GM18868 (cell line): ENCODE data around the gene KRTAP2-3.
"Not testable (repeated sequence)": the region's sequence is repeated elsewhere in the genome, so short reads cannot be mapped to it uniquely, and the experiment has no call there.

Experiments used
- ATAC-seq: cut with Tn5 transposase; IDR thresholded peaks from one replicate; pipeline ENCODE4 v1.9.1; 2021; ENCODE audit warnings: mild to moderate bottlenecking, moderate library complexity; ENCODE audit not compliant: unreplicated experiment

The KRTAP2-3 gene, protein sequence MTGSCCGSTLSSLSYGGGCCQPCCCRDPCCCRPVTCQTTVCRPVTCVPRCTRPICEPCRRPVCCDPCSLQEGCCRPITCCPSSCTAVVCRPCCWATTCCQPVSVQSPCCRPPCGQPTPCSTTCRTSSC

DNA sequence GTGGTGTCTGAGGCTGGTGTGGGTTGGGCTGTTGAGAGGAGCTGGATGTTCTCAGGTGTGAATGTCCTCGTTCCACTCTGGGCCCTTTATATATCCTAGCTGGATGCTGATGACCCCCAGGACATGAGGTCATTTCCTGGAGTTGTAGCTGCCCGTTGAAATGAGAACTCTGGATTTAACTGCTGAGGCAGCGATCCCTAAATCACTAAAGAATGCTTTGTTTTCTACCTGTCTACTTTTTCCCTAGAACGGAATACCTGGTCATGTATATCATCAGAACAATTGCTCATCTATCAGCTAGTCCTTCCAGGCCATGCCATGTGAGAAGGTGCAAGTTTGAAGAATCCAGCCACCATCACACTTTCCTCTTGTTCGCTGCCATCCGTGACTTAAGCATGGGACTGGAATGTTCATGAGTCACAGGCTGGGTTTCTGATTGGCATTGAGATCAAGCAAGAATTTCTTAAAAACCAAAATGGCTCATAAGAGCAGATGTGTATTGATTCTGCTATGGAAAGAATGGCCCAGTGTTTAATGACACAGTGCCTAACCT, at the start of gene KRTAP2-3:
TSS of gene KRTAP2-3 (minus strand) at position 63 of the 553 bp plus-strand sequence. CDS start 64 bp downstream, outside the sequence.
- no peak for ATAC-seq

DNA sequence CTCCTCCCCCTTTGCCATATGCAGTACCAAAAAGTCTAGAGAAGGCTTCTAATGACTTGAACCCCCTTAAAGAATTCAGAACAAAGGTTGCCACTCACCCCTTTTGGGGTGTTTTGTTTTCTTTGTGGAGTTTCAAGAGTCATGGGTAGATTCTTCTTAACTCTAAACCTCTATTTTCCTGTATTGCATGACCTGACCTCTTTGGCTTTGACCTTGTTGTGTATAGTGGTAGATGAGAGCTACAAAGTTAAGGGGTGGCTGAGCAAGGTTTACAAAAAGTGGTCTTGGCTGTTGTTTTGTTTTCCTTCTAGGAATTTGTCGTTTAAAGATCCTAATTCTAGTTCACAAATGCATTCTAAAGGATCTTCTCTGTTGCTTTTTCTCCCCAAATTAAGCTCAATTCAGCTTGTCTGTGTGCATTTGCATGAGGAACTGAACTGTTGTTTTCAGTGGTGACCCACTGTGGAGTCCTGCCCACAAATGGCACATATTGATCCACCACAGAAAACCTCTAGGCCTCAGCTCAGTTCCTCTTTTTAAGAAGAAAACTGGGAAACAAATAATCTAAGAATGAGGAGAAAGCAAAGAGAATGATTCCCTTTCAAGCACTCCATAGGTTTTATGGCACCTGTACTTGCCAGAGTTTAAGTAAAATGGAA, 48.9 kb upstream of the KRTAP2-3 start:
- ATAC-seq: not testable (repeated sequence)

DNA sequence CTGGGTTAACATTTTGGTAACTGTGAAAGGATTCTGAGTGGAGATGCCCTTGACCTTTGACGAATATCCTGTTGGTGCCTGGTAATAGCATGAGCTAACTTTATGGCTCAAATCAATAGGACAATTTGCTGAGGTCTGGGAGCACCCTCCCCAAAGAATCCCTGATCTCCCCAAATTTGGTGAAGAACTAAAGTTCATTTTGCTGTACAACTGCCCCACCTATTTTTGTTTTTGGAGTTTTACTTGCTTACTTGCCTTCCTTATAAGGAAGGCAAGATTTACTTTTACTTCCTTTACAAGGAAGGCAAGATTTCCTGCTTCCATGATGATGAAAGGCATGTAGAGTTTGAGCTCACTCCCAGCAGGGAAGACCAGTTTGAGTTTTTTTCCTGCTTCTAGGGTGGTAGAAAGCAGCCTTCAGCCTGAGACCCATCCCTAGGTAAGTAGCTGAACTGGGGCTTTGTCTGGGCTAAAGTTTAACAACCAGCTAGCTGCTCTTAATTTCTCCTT, 48.1 kb upstream of the KRTAP2-3 start:
- ATAC-seq: no peak

DNA sequence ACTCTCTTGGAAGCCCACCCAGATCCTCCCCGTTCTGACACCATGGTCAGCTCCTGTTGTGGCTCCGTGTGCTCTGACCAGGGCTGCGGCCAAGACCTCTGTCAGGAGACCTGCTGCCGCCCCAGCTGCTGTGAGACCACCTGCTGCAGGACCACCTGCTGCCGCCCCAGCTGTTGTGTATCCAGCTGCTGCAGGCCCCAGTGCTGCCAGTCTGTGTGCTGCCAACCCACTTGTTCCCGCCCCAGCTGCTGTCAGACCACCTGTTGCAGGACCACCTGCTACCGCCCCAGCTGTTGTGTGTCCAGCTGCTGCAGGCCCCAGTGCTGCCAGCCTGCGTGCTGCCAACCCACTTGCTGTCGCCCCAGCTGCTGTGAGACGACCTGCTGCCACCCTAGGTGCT, 45.4 kb upstream of the KRTAP2-3 start, which contains the start of gene KRTAP4-9:
TSS of gene KRTAP4-9 (plus strand) at position 43 of the 400 bp plus-strand sequence. CDS start at position 43, 0 bp downstream.
- not testable (repeated sequence) for ATAC-seq

DNA sequence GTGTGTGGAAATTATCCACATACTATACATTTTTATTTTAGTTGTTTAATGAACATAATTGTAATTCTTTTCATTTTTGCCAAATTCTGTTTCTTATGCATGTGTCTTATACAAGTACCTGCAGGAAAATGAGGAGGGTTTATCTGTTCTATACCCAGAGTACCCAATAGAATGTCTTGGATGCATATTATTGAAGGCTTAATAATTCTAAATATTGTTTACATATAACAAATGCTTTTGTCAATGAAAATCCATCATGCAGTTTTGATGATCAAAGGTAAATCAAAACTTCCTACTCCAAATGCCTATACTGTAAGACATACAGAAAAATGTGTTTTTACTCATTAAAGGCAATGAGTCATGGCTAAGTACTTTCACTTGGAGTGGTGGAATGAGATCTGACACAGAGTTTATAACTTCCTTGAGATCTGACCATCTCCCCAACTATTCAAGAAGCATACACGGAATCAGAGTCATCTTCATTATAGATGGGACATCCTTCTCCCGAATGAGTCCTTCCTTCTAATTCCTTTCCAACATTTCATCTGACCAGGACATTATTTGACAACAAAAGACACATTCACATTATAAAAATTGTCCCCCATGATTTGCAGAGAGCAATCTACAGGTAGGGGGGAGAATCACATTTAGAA, 44.6 kb upstream of the KRTAP2-3 start:
- not testable (repeated sequence) for ATAC-seq

DNA sequence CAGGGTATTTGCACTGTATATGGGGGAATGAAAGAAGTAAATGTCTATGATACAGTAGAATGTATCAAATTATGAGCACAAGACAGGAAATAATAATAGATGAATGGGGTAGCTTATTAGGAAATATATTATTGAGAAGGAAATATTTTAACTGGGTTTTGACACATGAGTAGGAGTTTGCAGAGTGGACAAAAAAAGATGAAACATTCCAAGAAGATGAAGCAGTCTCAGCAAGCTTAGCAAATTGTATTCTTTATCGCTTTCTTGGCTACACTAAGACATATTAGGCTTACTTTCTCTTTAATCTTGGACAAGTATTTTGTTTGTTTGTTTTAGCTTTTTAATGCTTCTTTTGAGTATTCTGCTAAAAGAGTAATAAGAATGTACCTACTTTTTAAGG, 44.0 kb upstream of the KRTAP2-3 start:
- no peak for ATAC-seq

DNA sequence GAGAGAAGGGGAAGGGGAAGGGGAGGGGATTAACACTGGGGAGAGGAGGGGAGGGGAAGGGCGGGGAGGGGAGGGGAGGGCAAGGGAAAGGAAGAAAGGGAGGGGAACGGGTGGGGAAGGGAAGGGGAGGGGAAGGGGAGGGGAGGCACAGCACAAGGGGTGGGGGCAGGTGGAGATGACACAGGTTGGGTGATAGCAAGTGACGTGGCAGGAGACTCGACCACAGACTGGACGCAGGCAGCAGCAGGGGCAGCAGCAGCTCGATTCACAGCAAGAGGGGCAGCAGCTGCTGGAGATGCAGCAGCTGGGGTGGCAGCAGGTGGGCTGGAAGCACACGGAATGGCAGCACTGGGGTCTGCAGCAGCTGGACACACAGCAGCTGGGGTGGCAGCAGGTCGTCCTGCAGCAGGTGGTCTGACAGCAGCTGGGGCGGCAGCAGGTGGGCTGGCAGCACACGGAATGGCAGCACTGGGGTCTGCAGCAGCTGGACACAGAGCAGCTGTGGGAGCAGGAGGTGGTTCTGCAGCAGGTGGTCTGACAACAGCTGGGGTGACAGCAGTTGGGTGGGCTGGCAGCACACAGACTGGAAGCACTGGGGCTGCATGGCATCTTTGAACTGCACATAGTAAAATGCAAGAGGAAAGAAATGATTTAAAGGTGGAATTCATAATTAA, 41.8 kb upstream of the KRTAP2-3 start, which contains the start of gene KRTAP4-16:
TSS of gene KRTAP4-16 (minus strand) at position 624 of the 674 bp plus-strand sequence. CDS start at position 624, 0 bp downstream.
- ATAC-seq: no peak

DNA sequence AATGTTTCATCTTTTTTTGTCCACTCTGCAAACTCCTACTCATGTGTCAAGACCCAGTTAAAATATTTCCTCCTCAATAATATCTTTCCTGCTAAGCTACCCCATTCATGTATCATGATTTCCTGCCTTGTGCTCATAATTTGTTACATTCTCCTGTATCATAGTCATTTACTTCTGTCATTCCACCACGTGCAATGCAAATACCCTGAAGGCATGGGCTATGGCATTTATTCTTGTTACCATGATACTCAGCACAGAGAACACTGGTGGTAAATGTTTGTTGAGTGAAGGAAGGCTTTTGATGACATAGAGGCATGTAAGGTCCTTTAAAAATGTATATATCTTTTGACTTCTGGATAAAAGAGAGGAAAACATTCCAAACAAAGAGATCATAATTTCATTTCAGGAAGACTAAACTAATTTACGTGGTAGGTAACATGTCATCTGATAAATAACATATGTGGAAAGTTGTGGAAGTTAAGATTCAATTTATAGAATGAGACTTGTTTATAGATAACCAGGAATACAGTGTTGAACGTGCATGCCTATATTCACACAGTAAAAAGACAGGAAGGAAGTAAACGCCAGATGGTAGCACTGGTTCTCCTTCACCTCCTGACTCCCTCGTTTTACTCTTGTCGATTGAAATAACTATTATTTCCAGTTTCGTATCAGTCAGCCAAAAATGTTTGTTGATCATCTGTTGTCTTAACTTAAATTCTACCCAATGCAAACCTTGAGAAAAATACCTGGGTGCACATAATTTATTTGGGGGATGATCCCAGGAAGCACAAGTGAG, 40.0 kb upstream of the KRTAP2-3 start:
- not testable (repeated sequence) for ATAC-seq

DNA sequence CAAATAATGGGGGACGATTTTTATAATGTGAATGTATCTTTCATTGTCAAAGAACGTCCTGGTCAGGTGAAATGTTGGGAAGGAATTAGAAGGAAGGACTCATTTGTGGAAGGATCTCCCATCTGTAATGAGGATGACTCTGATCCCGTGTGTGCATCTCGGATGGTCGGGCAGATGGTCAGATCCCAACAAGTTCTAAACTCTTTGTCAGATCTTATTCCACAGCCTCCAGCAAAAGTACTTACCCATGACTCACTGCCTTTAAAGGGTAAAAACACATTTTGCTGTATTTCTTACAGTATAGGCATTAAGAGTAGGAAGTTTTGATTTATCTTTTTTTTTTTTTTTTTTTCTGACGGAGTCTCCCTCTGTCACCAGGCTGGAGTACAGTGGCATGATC, 38.6 kb upstream of the KRTAP2-3 start:
- no peak for ATAC-seq

DNA sequence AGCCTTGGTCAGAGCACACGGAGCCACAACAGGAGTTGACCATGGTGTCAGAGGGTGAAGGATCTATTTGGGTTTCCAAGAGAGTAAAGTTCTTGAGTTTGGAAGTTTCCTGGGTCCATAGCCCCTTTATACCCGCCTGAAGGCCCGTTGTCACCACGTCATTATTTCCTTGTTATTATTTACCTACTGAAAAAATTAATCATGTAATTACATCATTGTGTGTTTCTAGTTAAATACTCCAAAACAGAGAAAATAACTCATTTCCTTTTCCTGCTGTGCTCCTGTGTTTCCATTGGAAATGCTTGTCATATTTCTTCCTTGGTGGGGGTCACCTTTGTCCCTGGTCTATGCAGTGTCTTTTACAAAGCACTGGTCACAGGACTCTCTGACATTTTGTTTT, 38.1 kb upstream of the KRTAP2-3 start, which contains the start of gene KRTAP4-8:
TSS of gene KRTAP4-8 (minus strand) at position 101 of the 400 bp plus-strand sequence. CDS start at position 43, 58 bp downstream.
- ATAC-seq: no peak

DNA sequence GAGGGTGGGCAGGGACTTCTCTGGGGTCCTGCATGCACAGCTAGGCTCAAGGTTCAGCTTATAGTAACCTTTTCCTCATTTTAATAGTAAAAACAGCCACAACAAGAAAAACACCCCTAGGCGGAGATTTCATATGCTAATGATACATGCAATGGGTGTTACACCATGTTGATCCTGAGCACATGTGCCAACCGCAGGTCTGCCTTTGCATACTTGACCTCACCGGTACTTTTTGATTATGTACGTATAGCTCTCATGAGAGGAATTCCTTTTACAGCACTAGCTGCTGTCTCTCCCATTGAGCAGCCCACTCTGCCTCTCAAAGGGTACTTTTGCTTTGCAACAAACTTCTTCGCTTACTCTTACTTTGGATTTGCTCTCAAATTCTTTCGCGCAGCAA, 36.1 kb upstream of the KRTAP2-3 start:
- no peak for ATAC-seq

DNA sequence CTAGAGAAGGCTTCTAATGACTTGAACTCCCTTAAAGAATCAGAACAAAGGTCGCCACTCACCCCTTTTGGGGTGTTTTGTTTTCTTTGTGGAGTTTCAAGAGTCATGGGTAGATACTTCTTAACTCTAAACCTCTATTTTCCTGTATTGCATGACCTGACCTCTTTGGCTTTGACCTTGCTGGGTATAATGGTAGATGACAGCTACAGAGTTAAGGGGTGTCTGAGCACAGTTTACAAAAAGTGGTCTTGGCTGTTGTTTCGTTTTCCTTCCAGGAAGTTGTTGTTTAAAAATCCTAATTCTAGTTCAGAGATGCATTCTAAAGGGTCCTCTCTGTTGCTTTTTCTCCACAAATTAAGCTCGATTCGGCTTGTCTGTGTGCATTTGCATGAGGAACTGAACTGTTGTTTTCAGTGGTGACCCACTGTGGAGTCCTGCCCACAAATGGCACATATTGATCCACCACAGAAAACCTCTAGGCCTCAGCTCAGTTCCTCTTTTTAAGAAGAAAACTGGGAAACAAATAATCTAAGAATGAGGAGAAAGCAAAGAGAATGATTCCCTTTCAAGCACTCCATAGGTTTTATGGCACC, 28.9 kb upstream of the KRTAP2-3 start:
- not testable (repeated sequence) for ATAC-seq

DNA sequence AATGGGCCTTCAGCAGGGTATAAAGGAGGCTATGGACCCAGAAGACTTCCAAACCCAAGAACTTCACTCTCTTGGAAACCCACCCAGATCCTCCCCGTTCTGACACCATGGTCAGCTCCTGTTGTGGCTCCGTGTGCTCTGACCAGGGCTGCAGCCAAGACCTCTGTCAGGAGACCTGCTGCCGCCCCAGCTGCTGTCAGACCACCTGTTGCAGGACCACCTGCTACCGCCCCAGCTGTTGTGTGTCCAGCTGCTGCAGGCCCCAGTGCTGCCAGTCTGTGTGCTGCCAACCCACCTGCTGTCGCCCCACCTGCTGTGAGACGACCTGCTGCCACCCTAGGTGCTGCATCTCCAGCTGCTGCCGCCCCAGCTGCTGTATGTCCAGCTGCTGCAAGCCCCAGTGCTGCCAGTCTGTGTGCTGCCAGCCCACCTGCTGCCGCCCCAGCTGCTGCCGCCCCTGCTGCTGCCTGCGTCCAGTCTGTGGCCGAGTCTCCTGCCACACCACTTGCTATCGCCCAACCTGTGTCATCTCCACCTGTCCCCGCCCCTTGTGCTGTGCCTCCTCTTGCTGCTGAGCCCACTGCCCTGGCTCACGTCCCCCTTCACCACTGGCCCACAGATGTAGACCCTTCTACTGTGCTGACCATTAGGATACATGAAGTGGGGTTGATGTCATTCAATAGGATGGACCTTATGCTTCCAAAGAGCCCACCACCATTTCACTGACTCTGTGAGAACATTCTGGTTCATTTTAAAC, 24.4 kb upstream of the KRTAP2-3 start, which contains the start of gene KRTAP4-7:
TSS of gene KRTAP4-7 (plus strand) at position 51 of the 757 bp plus-strand sequence. CDS start at position 108, 57 bp downstream.
- ATAC-seq: not testable (repeated sequence)

DNA sequence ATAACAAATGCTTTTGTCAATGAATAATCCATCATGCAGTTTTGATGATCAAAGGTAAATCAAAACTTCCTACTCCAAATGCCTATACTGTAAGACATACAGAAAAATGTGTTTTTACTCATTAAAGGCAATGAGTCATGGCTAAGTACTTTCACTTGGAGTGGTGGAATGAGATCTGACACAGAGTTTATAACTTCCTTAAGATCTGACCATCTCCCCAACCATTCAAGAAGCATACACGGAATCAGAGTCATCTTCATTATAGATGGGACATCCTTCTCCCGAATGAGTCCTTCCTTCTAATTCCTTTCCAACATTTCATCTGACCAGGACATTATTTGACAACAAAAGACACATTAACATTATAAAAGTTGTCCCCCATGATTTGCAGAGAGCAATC, 23.5 kb upstream of the KRTAP2-3 start:
- ATAC-seq: not testable (repeated sequence)

DNA sequence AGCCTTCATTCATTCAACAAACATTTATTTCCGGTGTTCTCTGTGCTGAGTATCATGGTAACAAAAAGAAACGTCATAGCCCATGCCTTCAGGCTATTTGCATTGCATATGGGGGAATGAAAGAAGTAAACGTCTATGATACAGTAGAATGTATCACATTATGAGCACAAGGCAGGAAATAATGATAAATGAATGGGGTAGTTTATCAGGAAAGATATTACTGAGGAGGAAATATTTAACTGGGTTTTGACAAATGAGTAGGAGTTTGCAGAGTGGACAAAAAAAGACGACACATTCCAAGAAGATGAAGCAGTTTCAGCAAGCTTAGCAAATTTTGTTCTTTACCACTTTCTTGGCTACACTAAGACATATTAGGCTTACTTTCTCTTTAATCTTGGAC, 22.7 kb upstream of the KRTAP2-3 start:
- no peak for ATAC-seq

DNA sequence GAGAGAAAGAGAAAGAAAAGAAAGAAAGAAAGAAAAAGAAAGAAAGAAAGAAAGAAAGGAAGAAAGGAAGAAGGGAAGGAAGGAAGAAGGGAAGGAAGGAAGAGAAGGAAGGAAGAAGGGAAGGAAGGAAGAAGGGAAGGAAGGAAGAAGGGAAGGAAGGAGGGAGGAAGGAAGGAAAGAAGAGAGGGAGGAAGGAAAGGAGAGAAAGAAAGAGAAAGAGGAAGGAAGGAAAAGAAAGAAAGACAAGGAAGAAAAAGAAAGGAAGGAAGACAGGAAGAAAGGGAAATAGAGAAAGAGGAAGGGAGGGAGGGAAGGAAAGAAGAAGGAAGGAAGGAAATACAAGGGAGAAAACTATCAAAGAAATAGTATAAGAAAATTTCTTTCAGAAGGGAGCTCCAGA, 16.9 kb upstream of the KRTAP2-3 start:
- no peak for ATAC-seq

DNA sequence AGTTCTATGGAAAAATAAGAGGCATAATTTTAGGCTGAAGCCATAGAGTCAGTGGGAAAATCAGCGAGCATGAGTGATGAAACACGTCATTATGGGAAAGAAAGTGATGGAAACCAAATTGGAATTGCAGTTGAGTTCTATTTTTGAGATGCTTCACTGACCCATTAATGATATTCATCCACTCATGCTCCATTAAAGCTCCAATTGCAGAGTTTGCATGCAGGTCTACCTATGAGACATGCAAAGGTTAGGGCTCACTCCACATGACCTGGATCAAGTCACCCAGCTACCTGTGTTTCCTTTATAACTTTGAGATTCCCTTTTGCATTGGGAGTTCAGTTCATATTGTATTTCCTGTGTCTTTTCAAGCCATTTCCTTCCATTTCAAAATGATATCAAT, 13.8 kb upstream of the KRTAP2-3 start:
- ATAC-seq: no peak

DNA sequence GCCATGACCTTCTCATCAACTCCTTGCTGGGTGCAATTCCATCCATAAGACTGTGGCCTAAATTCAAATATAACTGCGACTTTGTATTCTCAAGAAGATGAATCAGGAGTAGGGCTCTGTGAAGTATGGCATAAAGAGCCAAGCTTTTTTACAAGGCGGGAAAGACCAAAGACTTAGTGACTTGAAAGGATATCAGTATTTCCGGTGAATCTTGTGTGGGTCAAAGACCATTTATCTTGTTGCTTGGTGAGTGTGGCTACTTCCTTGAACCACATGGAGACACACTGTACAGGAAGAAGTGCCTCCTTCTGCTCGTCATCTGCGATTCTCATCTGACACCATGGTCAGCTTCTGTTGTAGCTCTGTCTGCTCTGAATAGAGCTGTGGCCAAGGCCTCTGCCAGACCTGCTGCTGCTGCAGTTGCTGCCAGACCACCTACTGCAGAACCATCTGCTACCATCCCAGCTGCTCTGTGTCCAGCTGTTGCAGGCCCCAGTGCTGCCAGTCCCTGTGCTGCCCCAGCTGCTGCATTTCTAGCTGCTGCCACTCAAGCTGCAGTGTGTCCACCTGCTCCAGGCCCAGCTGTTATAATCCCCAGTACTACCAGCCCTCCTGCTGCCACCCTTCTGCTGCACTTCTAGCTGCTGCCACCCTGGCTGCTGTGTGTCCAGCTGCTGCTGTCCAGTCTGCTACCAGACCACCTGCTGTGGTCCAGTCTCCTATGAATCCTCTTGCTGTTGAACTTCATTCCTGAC, 11.9 kb upstream of the KRTAP2-3 start:
- no peak for ATAC-seq
